GM12874 (cell line): Measurements from ENCODE around the gene JARID2.

Experiments
- CTCF ChIP-seq: IDR thresholded peaks from 2 replicates; pipeline ENCODE4 v1.5.1; 2011; ENCODE audit warnings: low read depth, mild to moderate bottlenecking, control low read depth, low read length, moderate library complexity; ENCODE audit not compliant: insufficient read depth

Gene JARID2

GRCh38 chr6:15496345-15497131 lies 250.7 kb downstream of the JARID2 start:
- TF ChIP-seq CTCF: no peak

GRCh38 chr6:15498640-15499039 lies 252.8 kb downstream of the JARID2 start:
- TF ChIP-seq CTCF: no peak

- TF ChIP-seq CTCF: no peak
Measured at GRCh38 chr6:15499125-15499524, 253.3 kb downstream of the JARID2 start.

GRCh38 chr6:15499591-15499990 lies 253.7 kb downstream of the JARID2 start:
- TF ChIP-seq CTCF: no peak

- TF ChIP-seq CTCF: no peak
Measured at GRCh38 chr6:15500078-15500740, 254.3 kb downstream of the JARID2 start.

GRCh38 chr6:15500901-15501825 lies 255.3 kb downstream of the JARID2 start:
- no peak for TF ChIP-seq CTCF
